ENCODE results near the gene PKN3. TPM values are rescaled to one million over a fixed set of nuclear protein-coding genes. Genes with fewer than 3 reads are reported as not detected.
A peak's percentile ranks its signal among the peaks of the same experiment; 100 is the strongest.
"Not testable (repeated sequence)": the region's sequence is repeated elsewhere in the genome, so short reads cannot be mapped to it uniquely, and the experiment has no call there.

PKN3 gene
- total RNA-seq, 1 experiment from 2014 or later = 2.1 TPM

GRCh38 chr9:128656416-128657343 lies 45.6 kb upstream of the PKN3 start, which contains the start of gene DYNC2I2:
Gene DYNC2I2 (minus strand): TSS chr9:128656847. CDS start chr9:128656726, 121 bp downstream.
- Histone ChIP-seq H3K4me1 (no peaks in the 10 kb centered on the region), H3K27me3 (replicated peaks; ENCODE audit: control insufficient read depth, insufficient read depth, low read length) (no peaks in the 10 kb centered on the region), H3K36me3 (ENCODE audit: control insufficient read depth, insufficient read depth, low read length) (no peaks in the 10 kb centered on the region), H3K9me3 (no peaks in the 10 kb centered on the region; the same call in 1 of the 2 replicates), H3K4me3 (ENCODE audit: low read depth, low read length) (peak within 1 kb of the TSS; percentile 52)
- no peak for TF ChIP-seq CTCF (IDR thresholded peaks at IDR 0.05; ENCODE audit: insufficient read depth in 1 of 2, low read depth in 1 of 2, low read length in 1 of 2, severe bottlenecking in 1 of 2, unreplicated experiment in 1 of 2)
- Mint-ChIP-seq H3K9me3 (ENCODE audit: unreplicated experiment) (no peaks in the 10 kb centered on the region), H3K4me3 (ENCODE audit: unreplicated experiment) (peak within 1 kb of the TSS; percentile 78), H3K27ac (ENCODE audit: unreplicated experiment) (peak within 1 kb of the TSS; percentile 100), H3K36me3 (ENCODE audit: insufficient read depth, unreplicated experiment) (peaks cover 15% of the 10 kb centered on the region), H3K27me3 (ENCODE audit: insufficient read depth, unreplicated experiment) (no peaks in the 10 kb centered on the region), H3K4me1 (ENCODE audit: low read depth, unreplicated experiment) (no peaks in the 10 kb centered on the region)
- DNase-seq = peak; percentile 96 to 97
- POLR2A ChIA-PET = interaction anchor here (0.6 kb wide), 1 partner anchor 33 kb away, joined by 4 read pairs; no protein-coding TSS in a partner anchor
- CTCF ChIA-PET = no interaction called here
- intact Hi-C loops (cut with micrococcal nuclease; ENCODE audit: unreplicated experiment) = loop anchor here (1.0 to 2.0 kb wide), 2 partner anchors 22 to 28 kb away; no protein-coding TSS in a partner anchor
- no TSS peak for BruUV-seq (replicated peaks)

GRCh38 chr9:128657344-128657704 lies 45.0 kb upstream of the PKN3 start:
- Mint-ChIP-seq H3K9me3 (ENCODE audit: unreplicated experiment) (no peaks in the 10 kb centered on the region), H3K27me3 (ENCODE audit: insufficient read depth, unreplicated experiment) (no peaks in the 10 kb centered on the region), H3K4me1 (ENCODE audit: low read depth, unreplicated experiment) (no peaks in the 10 kb centered on the region), H3K4me3 (ENCODE audit: unreplicated experiment) (peak overlapping the region; percentile 78), H3K27ac (ENCODE audit: unreplicated experiment) (peak overlapping the region; percentile 100), H3K36me3 (ENCODE audit: insufficient read depth, unreplicated experiment) (peaks cover 15% of the 10 kb centered on the region)
- Histone ChIP-seq H3K36me3 (ENCODE audit: control insufficient read depth, insufficient read depth, low read length) (no peaks in the 10 kb centered on the region), H3K4me1 (no peaks in the 10 kb centered on the region), H3K4me3 (ENCODE audit: low read depth, low read length) (no peak overlapping the region), H3K9me3 (no peaks in the 10 kb centered on the region; the same call in 1 of the 2 replicates), H3K27me3 (replicated peaks; ENCODE audit: control insufficient read depth, insufficient read depth, low read length) (no peaks in the 10 kb centered on the region)
- ChIA-PET CTCF (interaction anchor here (0.7 kb wide), 1 partner anchor 9 kb away, joined by 6 read pairs; no protein-coding TSS in a partner anchor), POLR2A (no interaction called here)
- no peak for TF ChIP-seq CTCF (IDR thresholded peaks at IDR 0.05; ENCODE audit: insufficient read depth in 1 of 2, low read depth in 1 of 2, low read length in 1 of 2, severe bottlenecking in 1 of 2, unreplicated experiment in 1 of 2)
- TSS peak; percentile 98 for BruUV-seq (replicated peaks)
- DNase-seq = no peak
- intact Hi-C loops (cut with micrococcal nuclease; ENCODE audit: unreplicated experiment) = loop anchor here (2.0 kb wide), 1 partner anchor 23 kb away; no protein-coding TSS in a partner anchor

DNA sequence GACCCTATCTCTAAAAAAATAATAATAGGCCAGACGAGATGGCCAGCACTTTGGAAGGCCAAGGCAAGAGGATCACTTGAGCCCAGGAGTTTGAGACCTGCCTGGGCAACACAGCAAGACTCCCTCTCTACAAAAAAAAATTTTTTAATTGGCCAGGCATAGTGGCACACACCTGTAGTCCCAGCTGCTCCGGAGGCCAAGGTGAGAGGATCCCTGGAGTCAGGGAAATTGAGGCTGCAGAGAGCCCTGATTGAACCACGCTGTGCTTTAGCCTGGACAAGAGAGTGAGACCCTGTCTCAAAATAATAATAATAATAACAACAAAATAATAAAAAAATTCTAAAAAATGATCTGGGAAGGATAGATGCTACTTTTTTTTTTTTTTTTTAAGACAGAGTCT lies 44.5 kb upstream of the PKN3 start:
- Mint-ChIP-seq H3K9me3 (ENCODE audit: unreplicated experiment) (no peaks in the 10 kb centered on the region), H3K27me3 (ENCODE audit: insufficient read depth, unreplicated experiment) (no peaks in the 10 kb centered on the region), H3K4me1 (ENCODE audit: low read depth, unreplicated experiment) (no peaks in the 10 kb centered on the region), H3K36me3 (ENCODE audit: insufficient read depth, unreplicated experiment) (peaks cover 15% of the 10 kb centered on the region), H3K27ac (ENCODE audit: unreplicated experiment) (peak overlapping the region; percentile 100), H3K4me3 (ENCODE audit: unreplicated experiment) (no peak overlapping the region)
- no peak for DNase-seq
- CTCF ChIA-PET = interaction anchor here (0.7 kb wide), 1 partner anchor 9 kb away, joined by 6 read pairs; no protein-coding TSS in a partner anchor
- no peak for TF ChIP-seq CTCF (IDR thresholded peaks at IDR 0.05; ENCODE audit: insufficient read depth in 1 of 2, low read depth in 1 of 2, low read length in 1 of 2, severe bottlenecking in 1 of 2, unreplicated experiment in 1 of 2)
- no TSS peak for BruUV-seq (replicated peaks)
- Histone ChIP-seq H3K4me1 (no peaks in the 10 kb centered on the region), H3K9me3 (no peaks in the 10 kb centered on the region; the same call in 1 of the 2 replicates), H3K4me3 (ENCODE audit: low read depth, low read length) (no peak overlapping the region), H3K27me3 (replicated peaks; ENCODE audit: control insufficient read depth, insufficient read depth, low read length) (no peaks in the 10 kb centered on the region), H3K36me3 (ENCODE audit: control insufficient read depth, insufficient read depth, low read length) (no peaks in the 10 kb centered on the region)
- intact Hi-C loops (cut with micrococcal nuclease; ENCODE audit: unreplicated experiment) = loop anchor here (2.0 kb wide), 1 partner anchor 23 kb away; no protein-coding TSS in a partner anchor
- POLR2A ChIA-PET = no interaction called here

GRCh38 chr9:128666481-128666941 lies 35.8 kb upstream of the PKN3 start:
- H3K36me3 ChIP-seq (ENCODE audit: control insufficient read depth, insufficient read depth, low read length); intact Hi-C loops (cut with micrococcal nuclease; ENCODE audit: unreplicated experiment): not testable (repeated sequence)
- POLR2A ChIA-PET = interaction anchor here (0.6 to 0.7 kb wide), 2 partner anchors 17 to 126 kb away, joined by 4 to 6 read pairs; no protein-coding TSS in a partner anchor

More at GRCh38 chr9:128666481-128666941, 35.8 kb upstream of the PKN3 start:
- not testable (repeated sequence) for H3K27ac Mint-ChIP-seq (ENCODE audit: unreplicated experiment); H3K4me3 Mint-ChIP-seq (ENCODE audit: unreplicated experiment); H3K27me3 ChIP-seq (replicated peaks; ENCODE audit: control insufficient read depth, insufficient read depth, low read length); H3K36me3 Mint-ChIP-seq (ENCODE audit: insufficient read depth, unreplicated experiment); H3K4me1 Mint-ChIP-seq (ENCODE audit: low read depth, unreplicated experiment); H3K9me3 Mint-ChIP-seq (ENCODE audit: unreplicated experiment); BruUV-seq (replicated peaks); H3K27me3 Mint-ChIP-seq (ENCODE audit: insufficient read depth, unreplicated experiment); H3K4me3 ChIP-seq (ENCODE audit: low read depth, low read length); H3K9me3 ChIP-seq
- peaks cover 10% of the 10 kb centered on the region for H3K4me1 ChIP-seq
- DNase-seq = peak; percentile 28 to 49
- CTCF ChIA-PET = interaction anchor here (0.6 to 0.8 kb wide), 2 partner anchors 9 to 31 kb away, joined by 3 to 6 read pairs; no protein-coding TSS in a partner anchor

Measured in Caco-2 (cell line).